Pancreas (tissue), 10 donors: Measurements from ENCODE around the gene U2AF1L4. TPM values are rescaled to one million over a fixed set of nuclear protein-coding genes. Genes with fewer than 3 reads are reported as not detected.

Experiments used
- ATAC-seq, 4 donors: fragments of 200-7000 bp; cut with Tn5 transposase; one replicate each; pipeline versions ENCODE4 v1.8.0 to v1.9.1; 2020; ENCODE audit warnings: mild to moderate bottlenecking in 4 of 4, moderate library complexity in 4 of 4
- DNase-seq, 6 donors: peaks; one replicate each; pipeline ENCODE4 v3.0.0-alpha.2; 2020
- FAIRE-seq: peaks from 2 replicates; lab custom pipeline; 2012; peaks lifted over from hg19 to GRCh38; lab: Jason Lieb, UNC
- H3K27ac ChIP-seq, 4 donors: fragments of 200-600 bp; sonication (generic); 1 replicate in 3 of 4; 2 replicates in 1 of 4; pipeline versions ENCODE4 v1.5.0 to v1.8.0; 2020
- H3K27me3 ChIP-seq, 4 donors: fragments of 200-600 bp; one replicate each; pipeline ENCODE4 v1.8.0; 2021
- H3K36me3 ChIP-seq, 3 donors: fragments of 200-600 bp; sonication (generic) in 1 of 3; one replicate each; pipeline versions ENCODE4 v1.5.0 to v1.8.0; 2020 to 2021
- H3K4me1 ChIP-seq, 3 donors: fragments of 200-600 bp; one replicate each; pipeline ENCODE4 v1.8.0; 2021
- H3K4me3 ChIP-seq, 4 donors: fragments of 200-600 bp; sonication (generic) in 2 of 4; one replicate each; pipeline versions ENCODE4 v1.5.0 to v1.8.0; 2020 to 2021
- H3K9me3 ChIP-seq, 4 donors: fragments of 200-600 bp; one replicate each; pipeline ENCODE4 v1.8.0; 2021
- CTCF ChIP-seq, 4 donors: fragments of 200-600 bp; sonication (generic) in 3 of 4; IDR thresholded peaks; one replicate each; pipeline versions ENCODE4 v1.5.0 to v1.8.0; 2021; ENCODE audit warnings: antibody characterized with exemption in 4 of 4
- WGBS, 2 donors: extraction: QIAGEN DNeasy Blood & Tissue Kit; methylation state at CpG; one replicate each; pipeline ENCODE4 v1.1.7; 2013; 5-methylcytosine and 5-hydroxymethylcytosine counted together
- intact Hi-C, 3 donors: fragments of 100-400 bp; cut with DNase I; formaldehyde crosslinking; loops; one replicate each; pipeline versions ENCODE4 v1.11.1 to v1.14.2; 2022
- polyA plus RNA-seq, 2 donors: library from polyadenylated mRNA; stranded (reverse); fragments of 200-250 nt; gene quantifications; one replicate each; pipeline ENCODE4 v1.2.3, GENCODE V29; 2013
- total RNA-seq, 6 donors: library from RNA; stranded (reverse); fragmentation: NEBNext Ultra II Directional in 4 of 6; extraction: Animal tissue kit (Norgen Biotek cat#: 25700) in 4 of 6; gene quantifications; one replicate each; pipeline versions ENCODE4 v1.2.1 to v1.2.4, GENCODE V29; 2021 to 2023
- donor health status: healthy with polysubstance abuse.
- donor health status: DM: no; HTN: no; CAD: no; lungs with moderate emphysema.
- donor health status: DM: no; HTN: no; CAD: no.
- donor health status: control.
- donor health status: control.
- donor health status: Bipolar disorder and iron deficiency.
- donor health status: DM: yes; HTN: yes; CAD: no.
- donor health status: DM: no; HTN: no; CAD: no.
- donor health status: DM: no; HTN: no; CAD: no.
- donor health status: DM: yes; HTN: yes; CAD: no.

The U2AF1L4 gene
- total and polyA plus RNA-seq, 8 donors, result 9.7 to 124 (median 12.0) TPM

- 59 to 64% methylated on average over 24 of the region's 24 CpGs for WGBS, 2 donors
Measured at GRCh38 chr19:35704218-35704617, 41.0 kb downstream of the U2AF1L4 start, which contains the start of gene ZBTB32. Gene ZBTB32, plus strand, starts transcription at chr19:35704558. Its CDS starts 10,069 bp downstream, at chr19:35714627.

GRCh38 chr19:35703343-35703742, 41.9 kb downstream of the U2AF1L4 start:
- DNase-seq (peak in 5 of 6 donors; percentile 56 to 90 (median 68)), ATAC-seq (peak; percentile 56 to 79 (median 69)), FAIRE-seq (no peak)
- Histone ChIP-seq H3K4me1 (peaks cover 0 to 6% (median 3%) of the 10 kb centered on the region in 3 donors), H3K27me3 (no peaks in the 10 kb centered on the region), H3K27ac (peak overlapping the region; percentile 74 to 87 (median 77)), H3K9me3 (no peaks in the 10 kb centered on the region), H3K4me3 (peak overlapping the region in 2 of 4 donors; percentile 59 to 64), H3K36me3 (no peaks in the 10 kb centered on the region)
- intact Hi-C loops, result no loop called here
- WGBS, 2 donors, result 25 to 27% methylated on average over 9 of the region's 9 CpGs
- no peak for TF ChIP-seq CTCF (IDR thresholded peaks at IDR 0.05)

More at GRCh38 chr19:35704218-35704617, 41.0 kb downstream of the U2AF1L4 start, which contains the start of gene ZBTB32:
- no peak for FAIRE-seq
- Histone ChIP-seq H3K36me3 (no peaks in the 10 kb centered on the region), H3K27me3 (no peaks in the 10 kb centered on the region), H3K4me1 (peaks cover 0 to 6% (median 3%) of the 10 kb centered on the region in 3 donors), H3K9me3 (no peaks in the 10 kb centered on the region), H3K27ac (peak within 1 kb of the TSS in 3 of 4 donors; percentile 77 to 87 (median 77)), H3K4me3 (no peak within 1 kb of the TSS)
- no peak for ATAC-seq
- peak in 2 of 6 donors; percentile 38 to 69 for DNase-seq
- intact Hi-C loops, result no loop called here
- TF ChIP-seq CTCF (IDR thresholded peaks at IDR 0.05), result no peak

GRCh38 chr19:35702223-35703012, 42.8 kb downstream of the U2AF1L4 start:
- Histone ChIP-seq H3K27ac (peak overlapping the region; percentile 74 to 87 (median 77)), H3K4me3 (peak overlapping the region; percentile 3 to 64 (median 50)), H3K27me3 (no peaks in the 10 kb centered on the region), H3K36me3 (no peaks in the 10 kb centered on the region), H3K9me3 (no peaks in the 10 kb centered on the region), H3K4me1 (peaks cover 0 to 6% (median 3%) of the 10 kb centered on the region in 3 donors)
- 0% methylated on average over 50 of the region's 50 CpGs for WGBS, 2 donors
- ATAC-seq (peak; percentile 96 to 99 (median 98)), FAIRE-seq (peak; percentile 61), DNase-seq (peak; percentile 90 to 98 (median 95))
- no peak for TF ChIP-seq CTCF (IDR thresholded peaks at IDR 0.05)
- intact Hi-C loops, result no loop called here

- H3K27ac ChIP-seq, result no peak overlapping the region
- WGBS, 2 donors, result 52 to 56% methylated on average over 4 of the region's 4 CpGs
- H3K27me3 ChIP-seq, result no peaks in the 10 kb centered on the region
- no peak overlapping the region for H3K4me3 ChIP-seq
- no peaks in the 10 kb centered on the region for H3K9me3 ChIP-seq
- intact Hi-C loops, result loop anchor here in 1 of 3 donors (10.0 kb wide), 1 partner anchor 238 kb away; the partner anchor contains the start of gene LRFN3
- no peaks in the 10 kb centered on the region for H3K36me3 ChIP-seq
- ATAC-seq (no peak), DNase-seq (no peak), FAIRE-seq (no peak)
- H3K4me1 ChIP-seq, result no peaks in the 10 kb centered on the region
- TF ChIP-seq CTCF (IDR thresholded peaks at IDR 0.05), result no peak
Measured at GRCh38 chr19:35696835-35697234, 48.4 kb downstream of the U2AF1L4 start.
